Astrocyte of the spinal cord (primary cell): ENCODE results near the gene WDR27.
"Not testable (repeated sequence)": the region's sequence is repeated elsewhere in the genome, so short reads cannot be mapped to it uniquely, and the experiment has no call there.

Source experiments
- DNase-seq: peaks from one replicate; pipeline ENCODE4 v3.0.0; 2011; ENCODE audit warnings: low read depth, low spot score
- H3K4me3 ChIP-seq: 2 replicates; pipeline ENCODE4 v1.5.1; 2011; ENCODE audit warnings: low read depth, mild to moderate bottlenecking, low read length, moderate library complexity
- CTCF ChIP-seq: IDR thresholded peaks from 2 replicates; pipeline ENCODE4 v1.5.1; 2012; ENCODE audit warnings: low read depth, mild to moderate bottlenecking, low read length, inconsistent platforms
- in situ Hi-C: cut with HindIII; loops from 2 replicates; pipeline ENCODE4 v1.10.0; 2017; ENCODE audit warnings: low sequenced_read_pairs

WDR27 gene

GRCh38 chr6:169710009-169710408 lies 8.2 kb upstream of the WDR27 start:
- TF ChIP-seq CTCF = no peak
- in situ Hi-C loops = no loop called here
- no peak overlapping the region for H3K4me3 ChIP-seq
- no peak for DNase-seq

GRCh38 chr6:169709293-169709692 lies 7.5 kb upstream of the WDR27 start:
- in situ Hi-C loops = no loop called here
- DNase-seq = no peak
- H3K4me3 ChIP-seq = no peak overlapping the region
- no peak for TF ChIP-seq CTCF

GRCh38 chr6:169707772-169708171 lies 5.9 kb upstream of the WDR27 start:
- no peak for DNase-seq
- H3K4me3 ChIP-seq = no peak overlapping the region
- TF ChIP-seq CTCF = no peak
- in situ Hi-C loops = no loop called here

GRCh38 chr6:169702840-169703246 lies 1.0 kb upstream of the WDR27 start:
- TF ChIP-seq CTCF = no peak
- peak overlapping the region; percentile 85 for H3K4me3 ChIP-seq
- in situ Hi-C loops = no loop called here
- peak; percentile 13 for DNase-seq

- in situ Hi-C loops = no loop called here
Observed at GRCh38 chr6:169701311-169701953, 397 bp downstream of the WDR27 start.

GRCh38 chr6:169700296-169700695 lies 1.5 kb downstream of the WDR27 start:
- peak; percentile 35 for DNase-seq
- in situ Hi-C loops = no loop called here
- no peak for TF ChIP-seq CTCF
- no peak overlapping the region for H3K4me3 ChIP-seq

More at GRCh38 chr6:169701311-169701953, 397 bp downstream of the WDR27 start:
- no peak for TF ChIP-seq CTCF
- DNase-seq = no peak
- H3K4me3 ChIP-seq = peak overlapping the region; percentile 85

GRCh38 chr6:169697115-169697514 lies 4.7 kb downstream of the WDR27 start:
- in situ Hi-C loops, DNase-seq, H3K4me3 ChIP-seq: not testable (repeated sequence)
- TF ChIP-seq CTCF = peak; percentile 51
